Measurements from ENCODE around the gene POLR2J2. TPM values are rescaled to one million over a fixed set of nuclear protein-coding genes. Genes with fewer than 3 reads are reported as not detected.
"Not testable (repeated sequence)": the region's sequence is repeated elsewhere in the genome, so short reads cannot be mapped to it uniquely, and the experiment has no call there.

POLR2J2 gene
- total and polyA plus RNA-seq, 2 of the 8 experiments (the other 6 are each of a cell fraction or from before 2014, with no cell fraction given), result 1.8 to 7.7 TPM

DNA sequence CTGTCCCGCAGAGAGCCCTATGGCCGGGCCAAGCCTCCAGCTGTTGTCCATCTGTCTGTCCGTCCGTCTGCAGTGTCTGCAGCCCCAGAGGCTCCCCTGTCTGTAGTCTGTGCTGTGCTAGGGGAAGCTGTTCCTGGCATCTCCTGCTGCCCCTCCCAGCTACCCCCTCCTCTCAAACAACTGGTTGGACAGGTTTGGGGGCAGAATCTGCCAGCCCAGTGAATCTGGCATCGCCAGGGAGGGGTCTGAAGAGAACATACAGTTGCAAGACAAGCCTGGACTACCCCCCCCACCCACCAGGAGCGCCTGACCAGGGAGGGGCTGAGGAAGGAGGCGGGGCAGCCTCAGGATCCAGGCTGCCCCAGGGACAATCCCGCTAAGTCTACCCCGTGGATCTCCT is 28.8 kb downstream of the POLR2J2 start, which contains the start of gene UPK3BL1:
Gene UPK3BL1 (minus strand): TSS at position 101 of the 400 bp plus-strand sequence. CDS start 50 bp downstream, at position 51.
- H3K4me3 ChIP-seq (ENCODE audit: extremely low read depth in 1 of 4, insufficient read depth in 2 of 4, low read depth in 3 of 4, low read length in 4 of 4); H3K18ac ChIP-seq (ENCODE audit: extremely low read depth, low read length); H2BK15ac ChIP-seq (ENCODE audit: low read length); H3K4me1 ChIP-seq (replicated peaks in 1 of 4; ENCODE audit: control insufficient read depth in 3 of 4, insufficient read depth in 4 of 4, low read length in 3 of 4); H3K9ac ChIP-seq (replicated peaks in 1 of 4; ENCODE audit: extremely low read depth in 1 of 4, low read depth in 3 of 4, low read length in 3 of 4); H3K56ac ChIP-seq (replicated peaks; ENCODE audit: insufficient read length, low read depth, low read length); H3K9me3 ChIP-seq (ENCODE audit: insufficient read depth in 2 of 2, low read depth in 1 of 2, low read length in 1 of 2); H3K79me1 ChIP-seq (ENCODE audit: low read depth, low read length); H3K27ac ChIP-seq (ENCODE audit: low read depth, low read length); H2AK5ac ChIP-seq (ENCODE audit: low read depth, low read length); H3K23ac ChIP-seq (ENCODE audit: insufficient read length); DNase-seq (ENCODE audit: low read depth in 1 of 2, low spot score in 2 of 2); H3K27me3 ChIP-seq (replicated peaks in 1 of 4; ENCODE audit: control insufficient read depth in 3 of 4, extremely low read depth in 1 of 4, insufficient read depth in 3 of 4, low read length in 3 of 4); H3K79me2 ChIP-seq (ENCODE audit: control insufficient read depth in 1 of 2, insufficient read depth in 2 of 2, low read length in 2 of 2); POLR2A ChIA-PET (ENCODE audit: partially characterized antibody); H2BK20ac ChIP-seq (ENCODE audit: low read length); H3K4me2 ChIP-seq (ENCODE audit: insufficient read depth in 1 of 2, low read depth in 2 of 2, low read length in 2 of 2); H4K5ac ChIP-seq (ENCODE audit: insufficient read length, low read depth, low read length); H2BK5ac ChIP-seq (ENCODE audit: low read depth, low read length); H3K14ac ChIP-seq (ENCODE audit: insufficient read length); CTCF ChIA-PET (ENCODE audit: partially characterized antibody); FAIRE-seq; H3K36me3 ChIP-seq (ENCODE audit: control insufficient read depth in 2 of 4, insufficient read depth in 4 of 4, low read length in 3 of 4); H4K20me1 ChIP-seq (replicated peaks in 1 of 2; ENCODE audit: control insufficient read depth in 1 of 2, insufficient read depth in 2 of 2, low read length in 2 of 2); H3K4ac ChIP-seq (replicated peaks; ENCODE audit: insufficient read length, low read depth, low read length); H4K8ac ChIP-seq (ENCODE audit: extremely low read depth, insufficient read depth, low read length); H2AFZ ChIP-seq (ENCODE audit: low read length); H2BK120ac ChIP-seq (replicated peaks; ENCODE audit: low read depth, low read length); H4K91ac ChIP-seq (replicated peaks; ENCODE audit: insufficient read length, low read length); H2BK12ac ChIP-seq (ENCODE audit: low read depth, low read length); H3K23me2 ChIP-seq (ENCODE audit: low read depth, low read length): not testable (repeated sequence)
- no CpG with 5 or more reads among the region's 9 CpGs for WGBS, 2 experiments (ENCODE audit: extremely low coverage in 1 of 2, insufficient coverage in 1 of 2, insufficient read length in 1 of 2, insufficient replicate concordance in 2 of 2, low coverage in 1 of 2, low lambda C conversion rate in 2 of 2, missing lambda C conversion rate in 1 of 2)

DNA sequence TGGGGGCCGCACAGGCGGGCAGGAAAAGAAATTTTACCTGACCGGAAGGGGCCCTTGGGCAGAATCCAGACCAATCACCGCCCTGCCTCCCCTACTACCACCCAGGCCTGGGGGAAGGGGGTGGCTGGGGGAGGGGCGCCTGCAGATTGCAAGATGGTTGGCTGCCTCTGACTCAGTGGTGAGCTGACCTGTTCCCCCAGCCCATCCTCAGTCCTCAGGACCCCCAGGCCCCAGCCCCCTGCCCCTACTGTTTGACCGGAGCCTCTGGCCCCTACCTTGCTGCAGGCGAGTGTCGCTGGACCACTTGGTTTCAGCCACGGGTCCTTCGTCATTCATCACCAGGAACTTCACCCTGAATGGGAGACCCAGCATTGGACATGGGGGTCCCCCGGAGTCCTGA is 32.6 kb downstream of the POLR2J2 start:
- DNase-seq (ENCODE audit: low read depth in 1 of 2, low spot score in 2 of 2), result peak in 1 of 2 experiments; percentile 89
- H4K5ac ChIP-seq (ENCODE audit: insufficient read length, low read depth, low read length); H2BK120ac ChIP-seq (replicated peaks; ENCODE audit: low read depth, low read length); H3K9ac ChIP-seq (replicated peaks in 1 of 4; ENCODE audit: extremely low read depth in 1 of 4, low read depth in 3 of 4, low read length in 3 of 4); H3K27me3 ChIP-seq (replicated peaks in 1 of 4; ENCODE audit: control insufficient read depth in 3 of 4, extremely low read depth in 1 of 4, insufficient read depth in 3 of 4, low read length in 3 of 4); H2AFZ ChIP-seq (ENCODE audit: low read length); H3K79me1 ChIP-seq (ENCODE audit: low read depth, low read length); POLR2A ChIA-PET (ENCODE audit: partially characterized antibody); H3K23ac ChIP-seq (ENCODE audit: insufficient read length); H4K91ac ChIP-seq (replicated peaks; ENCODE audit: insufficient read length, low read length); H4K8ac ChIP-seq (ENCODE audit: extremely low read depth, insufficient read depth, low read length); H2BK5ac ChIP-seq (ENCODE audit: low read depth, low read length); H2BK12ac ChIP-seq (ENCODE audit: low read depth, low read length); H3K4ac ChIP-seq (replicated peaks; ENCODE audit: insufficient read length, low read depth, low read length); FAIRE-seq; H3K18ac ChIP-seq (ENCODE audit: extremely low read depth, low read length); H2BK20ac ChIP-seq (ENCODE audit: low read length); CTCF ChIA-PET (ENCODE audit: partially characterized antibody); H3K36me3 ChIP-seq (ENCODE audit: control insufficient read depth in 2 of 4, insufficient read depth in 4 of 4, low read length in 3 of 4); H3K4me1 ChIP-seq (replicated peaks in 1 of 4; ENCODE audit: control insufficient read depth in 3 of 4, insufficient read depth in 4 of 4, low read length in 3 of 4); H2AK5ac ChIP-seq (ENCODE audit: low read depth, low read length); H2BK15ac ChIP-seq (ENCODE audit: low read length); H3K56ac ChIP-seq (replicated peaks; ENCODE audit: insufficient read length, low read depth, low read length); H3K79me2 ChIP-seq (ENCODE audit: control insufficient read depth in 1 of 2, insufficient read depth in 2 of 2, low read length in 2 of 2); H3K27ac ChIP-seq (ENCODE audit: low read depth, low read length); H3K14ac ChIP-seq (ENCODE audit: insufficient read length); H3K23me2 ChIP-seq (ENCODE audit: low read depth, low read length); H4K20me1 ChIP-seq (replicated peaks in 1 of 2; ENCODE audit: control insufficient read depth in 1 of 2, insufficient read depth in 2 of 2, low read length in 2 of 2); H3K4me2 ChIP-seq (ENCODE audit: insufficient read depth in 1 of 2, low read depth in 2 of 2, low read length in 2 of 2); H3K9me3 ChIP-seq (ENCODE audit: insufficient read depth in 2 of 2, low read depth in 1 of 2, low read length in 1 of 2): not testable (repeated sequence)
- 0 out of 8 replicates have a peak overlapping the region, but pooled peaks of 1 of the 4 experiments have one; percentile 30 for H3K4me3 ChIP-seq (ENCODE audit: extremely low read depth in 1 of 4, insufficient read depth in 2 of 4, low read depth in 3 of 4, low read length in 4 of 4)
- 91% methylated on average over 5 of the region's 11 CpGs; no CpG with 5 or more reads in 1 of the 2 experiments for WGBS, 2 experiments (ENCODE audit: extremely low coverage in 1 of 2, insufficient coverage in 1 of 2, insufficient read length in 1 of 2, insufficient replicate concordance in 2 of 2, low coverage in 1 of 2, low lambda C conversion rate in 2 of 2, missing lambda C conversion rate in 1 of 2)
